GM21515 (cell line): Measurements from ENCODE around the gene ANKRD13A.
A peak's percentile ranks its signal among the peaks of the same experiment; 100 is the strongest.
"Not testable (repeated sequence)": the region's sequence is repeated elsewhere in the genome, so short reads cannot be mapped to it uniquely, and the experiment has no call there.

Experiments
- ATAC-seq: cut with Tn5 transposase; IDR thresholded peaks from one replicate; pipeline ENCODE4 v1.9.1; 2021; ENCODE audit not compliant: unreplicated experiment

The ANKRD13A gene

DNA sequence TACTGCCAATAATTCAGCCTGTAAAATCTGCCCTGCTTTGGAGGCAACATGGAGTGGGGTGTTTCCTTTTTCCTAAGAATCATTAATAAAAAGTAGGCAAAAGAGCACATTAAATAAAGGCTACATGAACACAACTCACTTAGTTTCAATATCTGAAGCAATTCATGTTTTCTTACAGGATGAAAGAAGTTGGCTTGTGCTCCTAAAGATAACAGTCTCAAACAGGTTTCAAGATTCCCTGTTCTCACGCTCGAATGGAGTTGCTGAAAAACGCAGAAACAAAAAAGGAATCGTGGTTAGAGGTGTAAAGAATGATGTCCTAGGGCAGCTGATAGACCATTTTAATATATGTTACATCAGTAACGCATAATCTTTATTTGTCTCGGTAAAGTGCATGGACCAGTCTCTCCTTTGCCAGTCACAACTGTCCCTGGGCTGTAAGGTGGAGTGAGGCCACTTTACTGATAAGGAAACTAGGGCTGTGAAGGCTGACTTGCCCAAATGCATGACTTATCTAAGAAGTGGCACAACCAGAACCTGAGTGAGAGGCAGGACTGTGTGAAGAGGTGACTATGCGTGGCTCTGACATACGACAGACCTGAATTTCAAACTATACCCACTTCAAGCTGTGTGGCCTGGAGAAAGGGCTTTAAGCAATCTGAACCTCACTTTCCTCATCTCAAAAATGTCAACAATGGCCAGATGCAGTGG is 15.6 kb upstream of the ANKRD13A start:
- ATAC-seq = no peak

- ATAC-seq = not testable (repeated sequence)
Observed at GRCh38 chr12:109986236-109986635, 13.0 kb upstream of the ANKRD13A start.

- no peak for ATAC-seq
Observed at GRCh38 chr12:109987615-109988014, 11.6 kb upstream of the ANKRD13A start.

DNA sequence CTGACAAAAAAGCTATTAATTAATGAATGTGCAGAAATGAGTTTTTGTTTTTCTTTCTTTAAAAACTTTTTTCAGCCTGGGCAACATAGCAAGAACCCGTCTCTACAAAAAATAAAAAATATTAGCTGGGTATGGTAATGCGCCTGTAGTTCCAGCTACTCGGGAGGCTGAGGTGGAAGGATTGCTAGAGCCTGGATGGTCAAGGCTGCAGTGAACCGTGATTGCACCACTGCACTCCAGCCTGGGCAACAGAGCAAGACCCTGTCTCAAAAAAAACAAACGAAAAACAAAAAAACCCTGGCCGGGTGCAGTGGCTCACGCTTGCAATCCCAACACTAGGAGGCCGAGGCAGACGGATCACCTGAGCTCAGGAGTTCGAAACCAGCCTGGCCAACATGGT is 11.0 kb upstream of the ANKRD13A start:
- no peak for ATAC-seq

GRCh38 chr12:109988903-109989302 is 10.3 kb upstream of the ANKRD13A start:
- ATAC-seq = no peak

DNA sequence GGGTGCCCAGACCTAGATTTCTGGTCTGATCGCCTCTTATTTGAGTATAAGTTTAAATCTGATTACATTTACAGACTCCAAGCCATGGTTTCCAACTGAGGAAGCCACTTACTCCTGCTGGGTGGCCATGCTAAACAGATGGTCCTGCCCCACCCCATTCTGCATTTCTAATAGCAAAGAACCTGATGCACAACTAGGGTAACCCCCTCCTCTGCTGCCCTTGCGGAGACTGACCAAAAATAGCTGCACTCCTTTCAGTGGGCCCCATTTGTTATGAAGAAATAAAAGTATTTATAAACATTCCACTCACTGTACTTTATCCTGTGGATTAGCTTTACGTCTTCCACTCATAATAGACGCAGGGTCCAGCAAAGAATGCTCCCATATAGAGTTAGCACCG is 9.8 kb upstream of the ANKRD13A start:
- ATAC-seq = no peak

GRCh38 chr12:109991586-109991985 is 7.6 kb upstream of the ANKRD13A start:
- ATAC-seq = no peak

DNA sequence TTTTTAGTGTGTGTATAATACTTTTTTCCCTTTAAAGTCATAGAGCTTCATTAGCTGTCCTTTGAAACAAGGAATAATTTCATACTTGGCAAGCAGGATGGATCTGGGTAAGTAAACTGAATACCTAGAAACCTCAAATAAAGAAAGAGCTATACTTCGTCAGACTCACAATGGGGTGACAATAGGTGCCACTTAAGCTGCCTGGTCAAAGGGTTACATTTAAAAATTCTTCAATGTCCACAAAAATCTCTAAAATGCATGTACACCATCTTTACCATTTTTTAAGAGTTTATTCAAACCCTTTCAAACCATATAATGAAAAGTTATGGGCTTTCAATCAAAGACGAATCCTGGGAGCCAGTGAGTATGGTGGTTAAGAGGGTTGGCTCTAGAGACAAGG is 6.1 kb upstream of the ANKRD13A start:
- ATAC-seq = no peak

DNA sequence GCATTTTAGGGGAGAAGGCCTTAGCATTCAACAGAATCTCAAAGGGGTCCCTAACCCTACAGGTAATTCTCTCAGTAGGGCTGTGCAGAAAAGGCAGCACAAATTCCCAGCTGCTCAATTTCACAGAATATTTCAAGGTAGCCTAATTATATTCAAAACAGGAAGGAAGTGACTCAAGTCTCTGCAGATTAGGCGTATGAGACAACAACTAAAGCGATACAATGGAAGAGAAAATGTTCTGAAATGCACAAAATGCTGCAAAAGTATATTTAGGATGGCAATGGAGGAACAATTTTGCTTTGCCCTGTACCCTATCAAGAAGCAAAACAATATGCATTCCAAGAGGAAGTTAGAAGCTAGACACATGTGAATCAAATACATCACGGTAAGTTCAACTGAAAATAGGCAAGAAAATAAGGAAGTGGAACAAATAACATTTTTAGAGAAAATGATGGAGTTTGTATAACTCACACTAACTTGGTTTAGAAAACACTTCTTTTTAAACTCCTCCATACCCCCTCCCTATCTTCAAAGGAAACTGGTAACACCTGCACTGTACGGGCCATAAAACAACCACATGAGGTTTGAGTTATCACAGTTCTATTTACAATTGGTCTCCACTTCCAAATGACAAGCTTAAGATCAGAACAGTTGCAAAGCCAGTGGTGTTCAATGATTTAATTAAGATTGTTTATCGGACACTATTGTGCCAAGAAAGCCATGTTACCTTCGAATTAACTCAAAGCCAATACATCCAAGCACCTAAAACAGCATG is 4.6 kb upstream of the ANKRD13A start:
- ATAC-seq = no peak

DNA sequence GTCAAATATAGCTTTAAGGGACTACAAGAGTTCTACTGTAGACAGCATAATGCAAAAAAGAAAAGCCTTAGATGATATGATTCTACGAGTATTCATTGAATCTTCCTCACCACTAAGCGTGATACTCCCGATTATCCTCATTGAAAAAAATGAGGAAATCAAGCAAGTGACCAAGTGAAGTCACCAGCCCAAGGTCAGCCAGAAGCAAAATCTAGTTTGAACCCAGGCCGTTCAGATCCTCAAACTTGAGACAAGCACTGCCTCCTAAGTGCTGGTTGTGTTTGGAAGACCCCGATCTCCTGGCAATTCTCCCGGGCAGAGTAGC is 3.9 kb upstream of the ANKRD13A start:
- ATAC-seq = no peak

GRCh38 chr12:109995686-109996482 is 3.3 kb upstream of the ANKRD13A start, which contains the start of gene GIT2:
GIT2 (minus strand) TSS chr12:109996368; CDS start chr12:109996224, 144 bp downstream.
- peak; percentile 51 for ATAC-seq

DNA sequence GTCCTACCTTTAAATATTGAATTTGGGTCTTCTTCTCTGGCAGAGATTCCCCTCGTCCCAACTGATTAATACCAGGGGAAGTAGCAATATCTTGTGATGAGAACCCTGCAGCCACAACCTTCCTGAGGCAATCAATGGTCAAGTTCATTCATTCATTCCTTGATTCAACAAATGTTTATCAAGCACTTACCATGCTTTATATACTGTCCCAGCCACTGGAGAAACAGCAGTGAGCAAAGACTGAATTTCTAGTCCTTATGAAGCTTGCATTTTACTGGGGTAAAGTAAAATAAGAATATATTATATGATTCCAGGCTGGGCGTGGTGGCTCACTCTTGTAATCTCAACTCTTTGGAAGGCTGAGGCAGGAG is 2.8 kb upstream of the ANKRD13A start:
- no peak for ATAC-seq

DNA sequence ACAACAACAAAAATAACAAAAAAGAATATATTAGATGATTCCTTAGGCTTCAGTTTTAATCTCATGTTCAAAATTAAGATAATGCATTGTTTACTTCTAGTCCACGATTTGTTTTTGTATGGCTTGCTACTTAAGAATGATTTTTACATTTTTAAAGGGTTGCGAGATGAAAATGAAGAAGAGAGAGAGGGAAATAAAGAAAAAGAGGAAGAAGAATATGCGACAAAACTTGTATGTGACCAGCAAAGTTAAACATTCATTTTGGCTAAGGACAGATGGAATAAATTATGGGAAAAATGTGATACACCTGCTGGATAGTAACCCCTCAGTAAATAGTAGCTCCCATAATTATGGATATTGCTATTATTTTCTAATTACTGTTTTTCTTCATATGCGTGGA is 1.8 kb upstream of the ANKRD13A start:
- ATAC-seq = no peak

DNA sequence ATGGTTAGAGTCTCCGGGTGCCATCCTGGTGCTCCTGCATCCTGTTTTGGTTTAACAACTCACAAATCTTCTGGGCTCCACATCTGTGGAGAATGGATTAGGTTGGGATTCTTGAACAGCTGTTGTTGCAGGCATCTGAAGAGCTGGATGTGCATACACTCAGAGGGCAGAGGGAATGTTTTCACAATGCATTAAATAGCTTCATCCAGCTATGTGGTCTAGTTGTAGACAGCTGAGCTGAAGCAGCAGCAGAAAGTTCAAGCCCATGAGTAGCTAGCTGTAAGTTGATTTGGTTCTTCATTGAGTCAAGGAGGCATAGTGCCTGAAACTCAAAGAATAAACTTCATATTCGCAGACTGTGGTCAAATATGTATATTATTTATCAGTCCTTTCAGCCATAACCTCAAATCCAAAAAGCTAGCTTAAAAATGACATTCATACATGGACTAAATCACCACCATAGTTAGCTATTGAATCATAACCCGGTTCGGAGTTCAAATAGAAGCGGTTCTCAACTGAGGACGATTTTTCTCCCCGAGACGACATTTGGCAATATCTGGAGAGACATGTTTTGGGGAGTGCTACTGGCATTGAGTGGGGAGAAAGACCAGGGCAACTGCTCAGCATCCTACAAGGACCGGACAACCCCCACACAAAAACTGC is 858 bp upstream of the ANKRD13A start:
- no peak for ATAC-seq

- ATAC-seq = no peak
Observed at GRCh38 chr12:109999649-109999971, 380 bp downstream of the ANKRD13A start.

GRCh38 chr12:109999983-110000505 is 814 bp downstream of the ANKRD13A start:
- no peak for ATAC-seq

DNA sequence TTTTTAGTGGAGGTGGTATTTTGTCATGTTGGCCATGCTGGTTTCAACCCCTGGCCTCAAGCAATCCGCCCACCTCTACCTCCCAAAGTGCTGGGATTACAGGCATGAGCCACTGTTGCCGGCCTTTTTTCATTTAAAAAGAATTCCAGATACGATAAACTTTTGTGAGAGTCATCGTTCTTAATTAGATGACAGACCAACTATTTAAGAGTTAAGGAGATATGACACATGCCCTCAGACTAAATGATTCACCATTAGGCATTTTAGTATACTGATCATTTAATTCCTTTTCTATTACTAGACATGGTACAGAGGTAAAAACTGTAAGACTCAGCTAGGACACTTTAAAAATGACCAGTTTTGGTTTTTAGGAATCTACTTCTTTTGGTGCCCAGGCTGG is 2.4 kb downstream of the ANKRD13A start:
- no peak for ATAC-seq

GRCh38 chr12:110002676-110003515 is 3.7 kb downstream of the ANKRD13A start:
- ATAC-seq = no peak

- ATAC-seq = peak; percentile 40
Observed at GRCh38 chr12:110004598-110004997, 5.4 kb downstream of the ANKRD13A start.

- peak; percentile 34 for ATAC-seq
Observed at GRCh38 chr12:110005319-110005973, 6.2 kb downstream of the ANKRD13A start.
